ENCODE results near the gene SRD5A1.

- TF ChIP-seq EZH2 (IDR thresholded peaks at IDR 0.05): no peak
- no peak for TF ChIP-seq POLR2AphosphoS5 (IDR thresholded peaks at IDR 0.05; ENCODE audit: borderline replicate concordance, low read depth, low read length)
- no peak for TF ChIP-seq FOXP2 (optimal IDR thresholded peaks at IDR 0.05; ENCODE audit: control extremely low read depth, extremely low read length, insufficient read depth)
Observed at GRCh38 chr5:6601816-6602215, 31.4 kb upstream of the SRD5A1 start.

All from SK-N-MC (cell line).